NCI-H146 treated with DMSO at 0.1 percent for 48 hours (cell line): ENCODE results near the gene NHERF1.

Source experiments
- DNase-seq: peaks from one replicate; lab custom pipeline; 2025; ENCODE audit not compliant: unreplicated experiment; lab: John Stamatoyannopoulos, UW

NHERF1 gene

GRCh38 chr17:74748529-74749278 is at the start of gene NHERF1:
NHERF1 (plus strand) TSS chr17:74748628; CDS start chr17:74748847, 219 bp downstream.
- peak; percentile 82 for DNase-seq

DNA sequence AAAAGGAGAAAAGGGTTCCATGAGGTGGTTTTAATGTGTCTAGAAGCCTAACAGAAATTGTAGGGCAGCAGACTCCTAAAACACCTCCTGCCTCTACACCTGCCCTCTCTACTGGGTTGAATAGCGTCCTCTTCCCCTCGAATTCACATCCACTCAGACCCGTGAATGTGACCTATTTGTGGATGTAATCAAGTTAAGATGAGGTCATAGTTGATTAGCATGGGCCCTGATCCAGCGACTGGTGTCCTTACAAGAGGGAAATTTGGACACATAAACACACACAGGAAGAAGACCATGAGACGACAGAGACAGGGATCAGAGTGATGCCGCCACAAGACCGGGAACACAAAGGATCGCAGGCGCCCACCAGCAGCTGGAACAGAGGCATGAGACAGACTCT is 49.2 kb upstream of the NHERF1 start:
- DNase-seq: no peak

DNA sequence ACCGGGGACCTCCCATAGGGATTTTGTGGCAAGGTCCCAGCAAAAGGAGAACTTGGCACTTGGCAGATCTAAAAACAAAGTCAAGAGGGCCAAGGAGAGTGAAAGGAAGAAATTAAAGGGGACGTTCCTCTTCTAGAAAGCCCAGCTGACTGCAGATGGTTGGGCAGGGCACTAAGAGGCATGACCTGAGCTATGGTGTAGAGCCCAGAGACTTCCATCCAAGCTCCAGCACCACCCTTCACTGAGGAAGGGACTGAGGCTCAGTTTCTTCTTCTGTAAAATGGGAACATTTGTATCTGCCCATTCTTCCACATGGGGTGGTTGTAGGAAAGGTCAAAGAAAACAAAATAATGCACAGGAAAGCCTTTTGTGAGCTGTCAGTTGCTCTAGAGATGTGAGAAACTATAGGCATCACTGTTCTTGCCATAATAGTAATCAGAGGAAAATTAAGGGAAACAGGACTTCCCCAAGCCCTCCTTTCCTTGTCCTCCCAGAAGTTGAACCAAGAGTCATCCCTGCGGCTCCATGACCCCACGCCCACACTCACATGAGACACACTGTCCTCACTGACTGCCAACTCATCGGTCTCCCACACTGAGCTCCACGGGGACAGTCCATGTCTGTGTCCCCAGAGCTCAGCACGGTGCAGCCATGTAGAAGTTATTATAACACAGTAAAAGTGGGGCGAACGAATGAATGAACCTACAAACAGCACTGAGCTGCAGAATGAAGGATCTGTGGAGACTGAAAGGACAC is 46.1 kb upstream of the NHERF1 start:
- no peak for DNase-seq

DNA sequence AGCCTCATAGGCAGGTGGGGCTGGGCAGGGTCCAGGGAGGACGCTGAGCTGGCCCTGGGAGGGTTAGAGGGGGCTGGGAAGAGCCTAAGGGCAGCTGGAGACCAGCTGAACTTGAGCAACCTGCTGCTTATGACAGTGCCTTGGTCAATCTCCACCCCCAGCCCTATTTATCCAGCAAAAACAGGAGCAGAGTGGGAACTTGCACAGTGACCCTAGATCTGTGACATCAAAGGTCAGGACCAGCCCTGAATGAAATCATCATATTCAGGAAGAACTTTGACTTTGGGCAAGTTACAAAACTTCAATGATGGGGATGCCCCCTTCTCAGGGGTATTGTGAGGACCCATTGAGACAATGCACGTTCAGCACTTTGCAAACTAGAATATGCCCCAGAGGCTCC is 45.1 kb upstream of the NHERF1 start:
- no peak for DNase-seq

GRCh38 chr17:74704544-74704943 is 43.9 kb upstream of the NHERF1 start:
- DNase-seq: no peak

DNA sequence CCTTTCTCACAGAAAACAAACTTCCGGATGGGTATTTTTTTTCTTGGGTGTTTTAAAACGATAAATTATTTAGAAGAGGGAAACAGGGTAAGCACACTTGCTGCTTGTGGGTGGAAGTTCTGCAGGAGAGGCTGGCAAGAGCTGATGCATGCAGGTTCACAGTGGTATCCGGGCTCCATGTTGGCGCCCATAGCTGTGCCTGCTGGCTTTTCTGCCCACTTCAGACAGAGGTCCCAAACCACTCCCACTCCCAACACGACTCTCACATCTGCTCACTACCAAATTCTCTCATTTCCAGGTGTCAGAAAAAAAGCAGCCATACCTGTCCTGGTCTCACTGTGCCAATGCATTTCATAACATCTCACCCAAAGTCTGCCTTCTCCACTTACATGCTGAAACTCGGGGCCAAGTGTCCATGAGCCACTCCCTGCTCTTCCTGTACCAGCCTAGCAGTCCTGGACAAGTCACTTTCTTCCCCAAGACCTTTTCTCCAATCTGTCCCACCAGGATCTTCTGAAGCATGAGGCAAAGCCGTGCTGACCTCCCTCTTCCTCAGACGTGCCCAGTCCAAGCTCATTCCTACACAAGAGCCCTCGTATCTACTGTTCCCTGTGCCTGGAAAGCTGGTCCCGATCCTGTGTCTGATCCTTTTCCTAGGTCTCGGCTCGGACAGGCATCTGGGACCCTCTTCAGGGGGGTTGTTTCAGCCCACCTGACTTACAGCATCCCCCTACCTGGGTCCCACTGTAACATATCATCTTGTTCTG is 37.2 kb upstream of the NHERF1 start:
- no peak for DNase-seq

DNA sequence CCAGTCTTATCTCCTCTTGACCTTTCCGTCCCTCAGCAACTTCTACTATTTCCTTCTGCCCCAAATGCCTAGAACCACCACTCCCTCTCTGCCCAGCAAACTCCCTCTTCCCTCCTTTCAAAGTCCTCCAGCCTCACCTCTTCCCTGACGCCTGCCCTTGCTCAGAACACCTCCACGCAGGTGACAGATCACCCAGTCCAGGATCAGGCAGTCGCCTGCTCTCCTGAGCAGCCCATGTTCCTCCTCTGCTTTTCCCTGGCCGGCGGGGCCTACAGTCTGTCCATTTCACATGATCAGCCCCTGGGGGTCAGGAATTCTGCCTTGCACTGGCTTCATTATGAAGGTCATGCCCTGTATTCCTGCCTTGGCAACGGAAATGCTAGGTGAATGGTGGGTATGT is 36.1 kb upstream of the NHERF1 start:
- no peak for DNase-seq

DNA sequence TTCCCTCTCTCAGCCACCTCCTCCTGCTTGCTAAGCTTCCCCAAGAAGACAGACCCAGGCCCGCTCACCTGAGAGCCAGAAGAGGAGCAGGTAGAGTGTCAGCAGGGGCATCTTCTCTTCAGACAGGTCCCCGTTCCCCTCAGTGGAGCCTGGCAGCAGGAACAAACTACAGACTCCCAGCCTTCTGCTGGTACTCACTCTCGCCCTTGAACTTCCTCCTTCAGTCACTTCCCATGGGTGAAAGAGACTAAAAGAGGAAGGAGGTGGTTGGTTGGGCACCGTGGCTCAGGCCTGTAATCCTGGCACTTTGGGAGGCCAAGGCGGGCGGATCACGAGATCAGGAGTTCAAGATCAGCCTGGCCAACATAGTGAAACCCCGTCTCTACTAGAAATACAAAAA is 35.7 kb upstream of the NHERF1 start, which contains the start of gene CD300LF:
Gene CD300LF (minus strand): TSS at position 168 of the 400 bp plus-strand sequence. CDS start 57 bp downstream, at position 111.
- DNase-seq: no peak

DNA sequence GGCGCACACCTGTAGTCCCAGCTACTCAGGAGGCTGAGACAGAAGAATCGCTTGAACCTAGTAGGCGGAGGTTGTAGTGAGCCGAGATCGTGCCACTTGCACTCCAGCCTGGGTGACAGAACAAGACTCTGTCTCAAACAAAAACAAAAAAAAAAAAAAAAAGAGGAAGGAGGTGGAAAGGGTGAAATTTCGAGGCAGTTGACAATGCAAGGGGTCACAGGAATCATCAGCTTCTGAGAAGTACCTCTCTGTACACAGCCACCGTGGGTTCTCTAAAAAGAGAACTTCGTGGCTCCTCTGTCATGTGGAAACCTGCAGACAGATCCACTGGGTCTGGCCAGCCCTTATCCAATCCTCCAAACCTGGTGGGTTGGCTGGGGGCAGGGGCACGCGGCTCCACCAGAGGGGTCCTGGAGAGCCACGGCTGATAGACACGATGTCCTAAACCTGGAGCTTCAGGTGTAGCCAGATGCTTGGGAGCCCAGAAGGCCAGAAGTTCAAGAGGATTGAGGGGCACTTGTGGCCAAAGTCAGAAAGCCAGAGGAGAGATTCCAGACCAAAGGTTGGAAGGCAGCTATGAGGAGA is 35.2 kb upstream of the NHERF1 start:
- DNase-seq: no peak

- no peak for DNase-seq
These were observed 33.3 kb upstream of the NHERF1 start for GRCh38 chr17:74715144-74715543.

GRCh38 chr17:74720506-74720905 is 27.9 kb upstream of the NHERF1 start:
- DNase-seq: no peak

DNA sequence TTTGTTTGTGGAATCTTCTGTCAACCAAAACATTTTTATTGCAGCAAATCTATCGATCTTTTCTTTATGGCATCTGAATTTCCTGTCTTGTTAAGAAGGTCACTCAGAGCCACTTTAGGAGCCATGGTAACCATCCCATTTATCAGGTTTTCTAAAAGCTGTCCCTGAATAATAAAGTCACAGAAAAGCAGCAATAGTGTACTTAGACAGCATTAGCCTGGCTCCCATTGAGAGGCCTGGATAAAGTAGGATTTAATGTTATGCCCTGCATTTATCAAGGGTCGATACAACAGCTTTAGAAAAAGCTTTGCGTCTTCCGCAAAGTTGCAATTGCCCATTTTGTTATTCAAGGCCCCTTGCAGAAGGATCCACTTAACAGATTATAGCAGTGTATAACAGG is 25.6 kb upstream of the NHERF1 start:
- DNase-seq: no peak

DNA sequence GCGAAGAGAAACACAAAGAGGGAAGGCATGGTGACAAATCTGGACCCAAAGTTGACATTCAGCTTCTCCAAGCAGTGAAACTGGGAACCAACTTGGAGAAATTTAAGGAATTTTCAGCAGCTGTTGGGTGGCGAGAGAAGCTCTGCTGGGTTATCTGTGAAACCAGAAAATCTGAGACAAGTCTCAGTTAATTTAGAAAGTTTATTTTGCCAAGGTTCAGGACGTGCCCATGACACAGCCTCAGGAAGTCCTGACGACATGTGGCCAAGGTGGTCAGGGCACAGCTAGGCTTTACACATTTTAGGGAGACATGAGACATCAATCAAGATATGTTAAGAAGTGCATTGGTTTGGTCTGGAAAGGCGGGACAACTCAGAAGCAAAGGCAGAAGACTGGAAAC is 24.5 kb upstream of the NHERF1 start:
- no peak for DNase-seq

DNA sequence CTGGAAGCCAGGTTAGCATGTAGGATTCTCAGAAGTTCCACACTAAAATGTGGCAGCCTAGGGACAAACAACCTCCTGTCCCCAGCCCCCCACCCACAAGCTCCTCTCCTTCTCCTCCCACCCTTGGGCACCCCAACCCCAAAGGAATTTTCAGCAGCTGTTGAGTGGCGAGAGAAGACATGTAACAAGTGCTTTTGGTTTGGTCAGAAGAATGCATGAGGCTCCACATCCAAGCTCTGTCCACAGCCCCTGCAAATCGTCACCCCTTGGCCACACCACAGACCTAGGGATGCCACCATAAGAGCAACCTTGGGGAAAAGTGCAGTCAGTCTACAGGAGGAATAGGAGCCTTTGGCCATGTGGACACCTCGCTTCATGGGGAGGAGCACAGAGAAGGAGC is 23.3 kb upstream of the NHERF1 start:
- DNase-seq: no peak

DNA sequence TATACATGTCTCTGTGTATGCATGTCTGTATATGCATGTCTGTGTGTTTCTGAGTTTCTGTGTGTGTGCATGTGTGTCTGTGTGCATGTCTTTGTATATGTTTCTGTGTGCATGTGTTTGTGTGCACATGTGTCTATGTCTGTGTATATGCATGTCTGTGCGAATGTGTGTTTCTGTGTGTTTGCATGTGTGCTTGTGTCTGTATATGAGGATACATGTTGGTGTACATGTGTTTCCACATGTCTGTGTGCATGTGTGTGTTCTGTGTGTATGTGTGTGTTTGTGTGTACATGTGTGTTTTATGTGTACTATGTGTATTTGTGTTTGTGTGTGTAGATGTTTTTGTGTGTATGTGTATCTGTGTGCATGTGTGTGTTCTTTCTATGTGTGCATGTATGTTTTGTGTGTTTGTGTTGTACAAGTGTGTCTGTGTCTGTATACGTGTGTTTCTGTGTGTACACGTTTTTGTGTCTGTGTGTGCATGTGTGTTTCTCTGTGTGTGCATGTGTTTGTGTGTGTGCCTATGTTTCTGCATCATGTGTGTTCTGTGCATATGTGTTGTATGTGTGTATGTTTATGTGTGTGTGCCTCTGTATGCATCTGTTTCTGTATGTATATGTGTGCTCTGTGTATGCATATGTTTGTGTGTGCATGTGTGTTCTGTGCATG is 20.3 kb upstream of the NHERF1 start:
- no peak for DNase-seq

DNA sequence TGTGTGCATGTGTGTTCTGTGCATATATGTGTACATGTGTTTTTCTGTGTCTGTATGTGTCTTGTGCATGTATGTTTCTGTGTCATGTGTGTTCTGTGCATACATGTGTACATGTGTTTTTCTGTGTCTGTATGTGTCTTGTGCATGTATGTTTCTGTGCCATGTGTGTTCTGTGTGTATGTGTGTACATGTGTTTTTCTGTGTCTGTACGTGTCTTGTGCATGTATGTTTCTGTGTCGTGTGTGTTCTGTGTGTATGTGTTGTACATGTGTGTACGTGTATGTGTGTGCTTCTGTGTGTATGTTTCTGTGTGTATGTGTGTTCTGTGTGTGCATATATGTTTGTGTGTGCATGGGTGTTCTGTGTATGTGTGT is 19.7 kb upstream of the NHERF1 start:
- no peak for DNase-seq

- no peak for DNase-seq
These were observed 19.1 kb upstream of the NHERF1 start for GRCh38 chr17:74729368-74729767.

DNA sequence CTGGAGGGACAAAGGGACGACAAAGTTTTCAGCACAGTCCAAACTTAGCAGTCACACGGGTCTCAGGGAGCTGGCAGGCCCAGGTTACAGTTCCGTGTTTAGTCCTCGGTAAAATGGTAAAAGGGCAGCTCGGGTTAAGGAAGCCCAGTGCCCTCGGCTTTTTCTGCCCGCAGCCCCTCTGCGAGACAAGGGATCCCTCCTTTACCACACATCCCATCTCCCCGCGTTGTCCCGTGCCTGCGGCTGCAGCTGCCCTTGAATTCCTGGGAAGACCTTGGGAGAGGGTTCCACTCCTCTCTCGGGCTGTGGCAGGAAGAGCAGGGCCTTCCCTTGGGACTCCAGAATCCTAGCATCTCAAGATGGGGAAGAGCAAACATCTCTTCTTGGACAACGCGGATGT is 18.6 kb upstream of the NHERF1 start:
- no peak for DNase-seq

- DNase-seq: no peak
These were observed 17.7 kb upstream of the NHERF1 start for GRCh38 chr17:74730491-74731346.

- DNase-seq: no peak
These were observed 17.2 kb upstream of the NHERF1 start for GRCh38 chr17:74731347-74731605.
